Iris pigment epithelial cell (primary cell): ENCODE measurements around the gene OVCH2.

Source experiments
- DNase-seq: peaks from one replicate; pipeline ENCODE4 v3.0.0-alpha.2; 2011; ENCODE audit warnings: low read depth

The OVCH2 gene

DNA sequence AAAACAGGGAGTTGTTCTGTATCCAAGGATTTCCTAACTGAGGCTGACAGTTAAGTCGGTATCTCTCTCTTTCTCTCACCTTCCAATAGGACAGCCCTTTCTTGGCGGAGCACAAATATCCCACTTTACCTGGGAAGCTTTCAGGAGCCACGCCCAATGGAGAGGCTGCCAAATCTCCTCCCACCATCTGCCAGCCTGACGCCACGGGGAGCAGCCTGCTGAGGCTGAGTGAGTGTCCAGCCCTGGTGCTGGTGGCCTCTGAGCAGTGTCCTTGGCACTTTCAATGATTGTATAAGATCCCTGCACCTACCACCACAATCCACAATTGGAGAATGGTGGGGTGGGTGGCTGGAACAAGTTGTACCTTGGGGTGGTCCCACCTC lies 66.6 kb downstream of the OVCH2 start:
- DNase-seq = no peak
